ENCODE results near the gene CES2.

CES2 gene

GRCh38 chr16:66891797-66892196, 43.5 kb upstream of the CES2 start:
- no peak for TF ChIP-seq CSRNP3 (CRISPR knock-in tag; IDR thresholded peaks at IDR 0.05)
- no peak for TF ChIP-seq ZNF8 (CRISPR knock-in tag; IDR thresholded peaks at IDR 0.05)
- no peak for TF ChIP-seq ISL1 (CRISPR knock-in tag; IDR thresholded peaks at IDR 0.05)
- no peak for TF ChIP-seq TCF4 (CRISPR knock-in tag; IDR thresholded peaks at IDR 0.05; ENCODE audit: borderline replicate concordance)
- no peak for TF ChIP-seq PATZ1 (CRISPR knock-in tag; IDR thresholded peaks at IDR 0.05; ENCODE audit: borderline replicate concordance)
- no peak for TF ChIP-seq ZFP30 (CRISPR knock-in tag; IDR thresholded peaks at IDR 0.05)
- TF ChIP-seq RARB (CRISPR knock-in tag; IDR thresholded peaks at IDR 0.05) = no peak
- TF ChIP-seq ESRRG (CRISPR knock-in tag; IDR thresholded peaks at IDR 0.05) = no peak
- TF ChIP-seq ARNTL (CRISPR knock-in tag; IDR thresholded peaks at IDR 0.05; ENCODE audit: borderline replicate concordance, low read depth) = no peak
- TF ChIP-seq POU6F1 (CRISPR knock-in tag; IDR thresholded peaks at IDR 0.05; ENCODE audit: borderline replicate concordance, low read depth) = no peak
- no peak for TF ChIP-seq TSHZ2 (CRISPR knock-in tag; IDR thresholded peaks at IDR 0.05)
- no peak for TF ChIP-seq ZFP3 (CRISPR knock-in tag; IDR thresholded peaks at IDR 0.05)
- no peak for TF ChIP-seq ZC3H10 (CRISPR knock-in tag; IDR thresholded peaks at IDR 0.05)
- no peak for ATAC-seq

- TF ChIP-seq CSRNP3 (CRISPR knock-in tag; IDR thresholded peaks at IDR 0.05) = no peak
- TF ChIP-seq ZC3H10 (CRISPR knock-in tag; IDR thresholded peaks at IDR 0.05) = no peak
- no peak for TF ChIP-seq POU6F1 (CRISPR knock-in tag; IDR thresholded peaks at IDR 0.05; ENCODE audit: borderline replicate concordance, low read depth)
- TF ChIP-seq BACH2 (CRISPR knock-in tag; IDR thresholded peaks at IDR 0.05; ENCODE audit: borderline replicate concordance) = no peak
- no peak for TF ChIP-seq PPARA (CRISPR knock-in tag; IDR thresholded peaks at IDR 0.05; ENCODE audit: borderline replicate concordance)
- TF ChIP-seq ISL1 (CRISPR knock-in tag; IDR thresholded peaks at IDR 0.05) = no peak
- no peak for TF ChIP-seq TCF4 (CRISPR knock-in tag; IDR thresholded peaks at IDR 0.05; ENCODE audit: borderline replicate concordance)
- TF ChIP-seq RARB (CRISPR knock-in tag; IDR thresholded peaks at IDR 0.05) = no peak
- no peak for TF ChIP-seq ZFP30 (CRISPR knock-in tag; IDR thresholded peaks at IDR 0.05)
- TF ChIP-seq GLIS3 (CRISPR knock-in tag; IDR thresholded peaks at IDR 0.05) = no peak
- no peak for TF ChIP-seq SNAI2 (CRISPR knock-in tag; IDR thresholded peaks at IDR 0.05)
- TF ChIP-seq ZNF70 (CRISPR knock-in tag; IDR thresholded peaks at IDR 0.05) = no peak
- TF ChIP-seq ESRRG (CRISPR knock-in tag; IDR thresholded peaks at IDR 0.05) = no peak
- TF ChIP-seq TSHZ2 (CRISPR knock-in tag; IDR thresholded peaks at IDR 0.05) = no peak
- no peak for TF ChIP-seq CREB5 (CRISPR knock-in tag; IDR thresholded peaks at IDR 0.05; ENCODE audit: low read depth)
- no peak for TF ChIP-seq ARNTL (CRISPR knock-in tag; IDR thresholded peaks at IDR 0.05; ENCODE audit: borderline replicate concordance, low read depth)
- TF ChIP-seq ZNF8 (CRISPR knock-in tag; IDR thresholded peaks at IDR 0.05) = no peak
- TF ChIP-seq ZFP3 (CRISPR knock-in tag; IDR thresholded peaks at IDR 0.05) = no peak
- TF ChIP-seq ZNF565 (CRISPR knock-in tag; conservative IDR thresholded peaks at IDR 0.05; ENCODE audit: low read depth) = no peak
- no peak for TF ChIP-seq CSDC2 (CRISPR knock-in tag; IDR thresholded peaks at IDR 0.05)
- no peak for ATAC-seq
These were observed 41.3 kb upstream of the CES2 start for GRCh38 chr16:66894055-66894454.

Measured in SK-N-SH treated with all-trans-retinoic acid at 6 μM for 48 hours (cell line).